Gastroesophageal sphincter (tissue), 4 donors: ENCODE measurements around the gene ZNF135. TPM values are rescaled to one million over a fixed set of nuclear protein-coding genes. Genes with fewer than 3 reads are reported as not detected.

Source experiments
- ATAC-seq: fragments of 150-250 bp; one replicate; pipeline ENCODE4 v1.9.1; 2016; ENCODE audit warnings: mild to moderate bottlenecking, moderate library complexity
- H3K27ac ChIP-seq, 4 donors: fragments of 200-600 bp; sonication (generic) in 3 of 4; 1 replicate in 3 of 4; 2 replicates in 1 of 4; pipeline ENCODE4 v1.5.1; 2016 to 2019
- H3K27me3 ChIP-seq: fragments of 200-600 bp; sonication (generic); one replicate; pipeline ENCODE4 v1.5.1; 2019
- H3K36me3 ChIP-seq, 2 donors: fragments of 200-600 bp; sonication (generic); one replicate each; pipeline ENCODE4 v1.5.1; 2019; ENCODE audit warnings: control low read depth in 1 of 2
- H3K4me1 ChIP-seq, 3 donors: fragments of 200-600 bp; sonication (generic); 1 replicate in 2 of 3; 2 replicates in 1 of 3; pipeline ENCODE4 v1.5.1; 2016 to 2019; ENCODE audit warnings: control low read depth in 2 of 3
- H3K4me3 ChIP-seq, 2 donors: fragments of 200-600 bp; sonication (generic); one replicate each; pipeline ENCODE4 v1.5.1; 2019; ENCODE audit warnings: mild to moderate bottlenecking in 1 of 2, moderate library complexity in 1 of 2
- H3K9me3 ChIP-seq, 3 donors: fragments of 200-600 bp; sonication (generic); one replicate each; pipeline ENCODE4 v1.5.1; 2017 to 2019; ENCODE audit warnings: control low read depth in 2 of 3
- CTCF ChIP-seq, 4 experiments: fragments of 200-600 bp in 2 of 4; fragments of 450-650 bp in 2 of 4; sonication (generic) in 1 of 4; IDR thresholded peaks; one replicate each; pipeline ENCODE4 v1.5.1; 2017 to 2019; ENCODE audit warnings: antibody characterized with exemption in 4 of 4, mild to moderate bottlenecking in 2 of 4, moderate library complexity in 2 of 4
- EP300 ChIP-seq: sonication (generic); formaldehyde crosslinking; IDR thresholded peaks from one replicate; pipeline ENCODE4 v1.6.1; 2017; ENCODE audit warnings: antibody characterized with exemption, mild to moderate bottlenecking
- POLR2A ChIP-seq, 2 donors: fragments of 450-650 bp; IDR thresholded peaks; one replicate each; pipeline ENCODE4 v1.6.1; 2017; ENCODE audit warnings: antibody characterized with exemption in 2 of 2, mild to moderate bottlenecking in 2 of 2, moderate library complexity in 1 of 2
- POLR2AphosphoS5 ChIP-seq: sonication (generic); formaldehyde crosslinking; IDR thresholded peaks from one replicate; pipeline ENCODE4 v1.6.1; 2017; ENCODE audit warnings: antibody characterized with exemption
- WGBS, 2 donors: methylation state at CpG; one replicate each; pipeline ENCODE4 v1.1.5; 2018; ENCODE audit warnings: low coverage in 1 of 2; 5-methylcytosine and 5-hydroxymethylcytosine counted together
- total RNA-seq, 4 donors: library from RNA; depleted of rRNA; stranded (reverse); fragments of >200 nt; gene quantifications; one replicate each; pipeline ENCODE4 v1.1.0, GENCODE V29; 2016

ZNF135 gene
- total RNA-seq, 4 donors from 2014 or later, result 5.8 to 9.0 (median 7.5) TPM

DNA sequence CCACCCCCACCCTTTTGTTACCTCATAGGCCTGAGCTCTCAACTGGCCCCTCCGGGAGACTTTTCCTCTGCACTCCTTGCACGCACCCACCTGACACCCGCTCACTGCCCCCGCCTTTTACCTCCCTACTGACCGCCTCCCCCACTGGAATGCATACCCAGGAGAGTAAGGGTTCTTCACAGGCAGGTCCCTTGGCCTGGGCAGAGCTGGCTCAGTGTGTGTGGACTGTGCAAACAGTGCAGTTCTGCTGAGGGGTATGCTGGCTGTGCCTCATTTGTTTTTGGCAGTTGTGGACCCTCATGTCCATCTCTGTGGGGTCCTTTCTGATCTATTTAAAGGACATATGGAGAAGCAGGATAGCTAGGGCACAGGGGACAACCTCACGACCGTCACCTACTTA lies 34.0 kb downstream of the ZNF135 start:
- Histone ChIP-seq H3K4me3 (no peak overlapping the region), H3K4me1 (peaks cover 0 to 26% (median 8%) of the 10 kb centered on the region in 3 donors), H3K27me3 (no peaks in the 10 kb centered on the region), H3K27ac (no peak overlapping the region), H3K36me3 (peaks cover 0 to 70% of the 10 kb centered on the region in 2 donors), H3K9me3 (peaks cover 0 to 78% (median 0%) of the 10 kb centered on the region in 3 donors)
- WGBS, 2 donors, result 60 to 89% methylated on average over 1 of the region's 7 CpGs
- ATAC-seq, result no peak
- no peak for TF ChIP-seq EP300
- TF ChIP-seq POLR2A (IDR thresholded peaks at IDR 0.05), result no peak
- no peak for TF ChIP-seq CTCF (IDR thresholded peaks at IDR 0.05)
- TF ChIP-seq POLR2AphosphoS5, result no peak

DNA sequence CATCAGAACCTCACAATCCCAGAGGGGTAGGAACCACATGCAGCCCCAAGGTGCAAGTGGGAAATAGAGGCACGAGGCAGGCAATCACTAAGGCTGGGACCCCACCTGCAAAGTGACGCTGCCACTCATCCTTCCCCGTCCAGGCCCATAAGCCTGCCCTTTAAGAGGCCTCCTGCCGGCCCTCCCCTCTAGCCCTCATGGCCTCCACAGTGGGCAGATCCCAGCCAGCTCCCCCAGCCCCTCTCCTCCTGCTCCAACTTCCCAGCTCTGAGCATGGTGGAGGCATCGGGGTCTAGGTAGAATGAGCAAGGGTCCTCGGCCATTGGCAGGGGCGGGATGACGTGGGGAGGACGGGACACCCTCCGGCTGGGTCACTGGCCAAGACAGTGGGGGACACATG lies 36.2 kb downstream of the ZNF135 start:
- Histone ChIP-seq H3K4me3 (no peak overlapping the region), H3K4me1 (peaks cover 0 to 36% (median 8%) of the 10 kb centered on the region in 3 donors), H3K36me3 (peaks cover 0 to 51% of the 10 kb centered on the region in 2 donors), H3K27me3 (no peaks in the 10 kb centered on the region), H3K27ac (no peak overlapping the region), H3K9me3 (peaks cover 0 to 61% (median 0%) of the 10 kb centered on the region in 3 donors)
- ATAC-seq, result no peak
- no peak for TF ChIP-seq CTCF (IDR thresholded peaks at IDR 0.05)
- no peak for TF ChIP-seq EP300
- no peak for TF ChIP-seq POLR2AphosphoS5
- no peak for TF ChIP-seq POLR2A (IDR thresholded peaks at IDR 0.05)
- no CpG with 5 or more reads among the region's 10 CpGs for WGBS, 2 donors

GRCh38 chr19:58096884-58097283 lies 37.8 kb downstream of the ZNF135 start:
- WGBS, 2 donors, result 29 to 76% methylated on average over 1 to 8 of the region's 13 CpGs
- no peaks in the 10 kb centered on the region for H3K27me3 ChIP-seq
- ATAC-seq, result no peak
- H3K36me3 ChIP-seq, result peaks cover 0 to 37% of the 10 kb centered on the region in 2 donors
- H3K9me3 ChIP-seq, result peaks cover 0 to 59% (median 0%) of the 10 kb centered on the region in 3 donors
- H3K27ac ChIP-seq, result peak overlapping the region in 2 of 4 donors; percentile 94
- no peak for TF ChIP-seq CTCF (IDR thresholded peaks at IDR 0.05)
- TF ChIP-seq POLR2A (IDR thresholded peaks at IDR 0.05), result no peak
- no peak for TF ChIP-seq POLR2AphosphoS5
- no peak for TF ChIP-seq EP300
- peaks cover 0 to 36% (median 8%) of the 10 kb centered on the region in 3 donors for H3K4me1 ChIP-seq
- H3K4me3 ChIP-seq, result peak overlapping the region in 1 of 2 donors; percentile 76

- 17 to 20% methylated on average over 3 to 8 of the region's 8 CpGs for WGBS, 2 donors
Measured at GRCh38 chr19:58097349-58097748, 38.3 kb downstream of the ZNF135 start.

More at GRCh38 chr19:58097349-58097748, 38.3 kb downstream of the ZNF135 start:
- no peaks in the 10 kb centered on the region for H3K27me3 ChIP-seq
- H3K9me3 ChIP-seq, result peaks cover 0 to 59% (median 0%) of the 10 kb centered on the region in 3 donors
- H3K4me1 ChIP-seq, result peaks cover 0 to 36% (median 8%) of the 10 kb centered on the region in 3 donors
- H3K27ac ChIP-seq, result peak overlapping the region in 3 of 4 donors; percentile 94 to 96 (median 94)
- TF ChIP-seq CTCF (IDR thresholded peaks at IDR 0.05) (no peak), POLR2A (IDR thresholded peaks at IDR 0.05) (no peak), EP300 (no peak), POLR2AphosphoS5 (no peak)
- peak overlapping the region; percentile 76 to 86 for H3K4me3 ChIP-seq
- peaks cover 0 to 32% of the 10 kb centered on the region in 2 donors for H3K36me3 ChIP-seq
- no peak for ATAC-seq
